SKM-1 treated with dmso at 0.1 percent for 144 hours (cell line): ENCODE results near the gene MMP1.
"Not testable (repeated sequence)": the region's sequence is repeated elsewhere in the genome, so short reads cannot be mapped to it uniquely, and the experiment has no call there.

Source experiments
- DNase-seq: peaks from one replicate; lab custom pipeline; 2025; ENCODE audit not compliant: unreplicated experiment; lab: John Stamatoyannopoulos, UW

The MMP1 gene

GRCh38 chr11:102761646-102762238 lies 36.2 kb downstream of the MMP1 start:
- DNase-seq, result no peak

DNA sequence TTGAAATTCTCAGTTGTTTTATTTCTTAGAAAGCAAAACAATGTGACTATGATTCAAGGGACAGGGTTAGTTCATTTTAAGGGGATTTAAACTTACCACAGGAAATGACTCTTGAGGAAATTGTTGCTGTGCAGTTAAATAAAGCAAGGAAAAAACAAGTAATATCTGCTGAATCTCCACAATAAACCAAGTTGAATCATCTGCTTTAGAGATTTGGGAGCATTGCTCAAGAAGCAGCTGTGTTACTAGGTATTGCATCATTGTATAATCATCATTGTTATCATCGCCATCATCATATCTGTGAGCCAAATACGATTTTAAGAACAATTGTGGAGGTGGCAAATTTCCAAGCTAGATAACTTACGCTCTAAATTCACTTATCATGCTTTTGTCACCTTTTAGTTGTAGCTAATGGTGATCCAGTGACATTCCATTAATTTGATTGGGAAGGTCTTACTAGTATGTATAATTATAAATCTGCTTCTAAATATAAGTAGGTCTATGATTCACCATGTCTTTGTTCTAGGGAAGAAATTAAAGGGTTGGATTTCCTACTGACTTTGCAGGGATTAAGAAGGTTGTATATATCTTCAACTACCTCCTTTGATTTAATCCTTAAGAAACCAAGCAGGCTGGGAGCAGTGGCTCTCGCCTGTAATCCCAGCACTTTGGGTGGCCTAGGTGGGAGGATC lies 37.5 kb downstream of the MMP1 start:
- no peak for DNase-seq

- DNase-seq, result peak; percentile 28
Measured at GRCh38 chr11:102757823-102758549, 40.0 kb downstream of the MMP1 start.

GRCh38 chr11:102753267-102753666 lies 44.7 kb downstream of the MMP1 start:
- no peak for DNase-seq

DNA sequence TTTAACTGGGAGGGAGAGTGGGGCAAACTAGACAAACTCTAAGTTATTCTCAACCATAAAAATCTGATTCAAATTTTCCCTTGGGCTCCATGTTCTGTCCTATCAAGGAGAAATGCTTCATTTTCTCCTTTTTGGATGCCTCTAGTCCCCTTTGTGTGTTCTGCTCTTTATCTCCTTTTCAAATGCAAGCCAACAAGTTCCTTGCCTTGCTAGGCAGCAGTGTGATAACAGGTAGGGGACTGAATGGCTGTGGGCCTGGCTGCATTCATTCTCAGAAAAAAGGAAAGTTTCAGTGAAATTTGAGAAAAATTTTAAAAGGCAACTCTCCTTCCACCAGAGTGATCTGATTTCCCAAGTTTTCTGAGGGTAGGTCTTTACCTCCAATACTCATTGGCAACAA lies 46.3 kb downstream of the MMP1 start:
- DNase-seq, result no peak

DNA sequence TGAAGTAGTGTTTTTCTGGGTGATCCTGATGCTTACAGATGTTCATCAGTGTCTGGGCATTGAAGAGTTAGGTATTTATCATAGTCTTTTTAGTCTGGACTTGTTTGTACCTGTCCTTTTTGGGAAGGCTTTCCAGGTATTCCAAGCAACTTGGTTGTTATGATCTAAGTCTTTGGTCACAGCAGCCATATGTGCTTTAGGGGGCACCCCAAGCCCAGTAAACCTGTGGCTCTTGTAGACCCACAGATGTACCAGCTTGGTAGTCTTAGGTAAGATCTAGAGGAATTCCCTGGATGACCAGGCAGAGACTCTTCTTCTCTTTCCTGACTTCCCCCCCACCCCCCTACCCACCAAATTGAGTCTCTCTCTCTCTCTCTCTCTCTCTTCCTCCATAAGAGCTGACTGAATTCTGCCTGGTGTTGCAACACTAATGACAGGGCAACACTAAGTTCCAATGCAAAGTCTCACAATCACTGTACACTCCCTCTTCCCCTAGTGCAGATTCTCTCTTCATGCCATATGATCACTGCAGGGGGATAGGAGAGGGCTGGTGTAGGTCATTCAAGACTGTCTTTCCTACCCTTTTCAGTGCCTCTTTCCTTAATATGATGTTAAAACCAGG lies 48.7 kb downstream of the MMP1 start:
- no peak for DNase-seq

DNA sequence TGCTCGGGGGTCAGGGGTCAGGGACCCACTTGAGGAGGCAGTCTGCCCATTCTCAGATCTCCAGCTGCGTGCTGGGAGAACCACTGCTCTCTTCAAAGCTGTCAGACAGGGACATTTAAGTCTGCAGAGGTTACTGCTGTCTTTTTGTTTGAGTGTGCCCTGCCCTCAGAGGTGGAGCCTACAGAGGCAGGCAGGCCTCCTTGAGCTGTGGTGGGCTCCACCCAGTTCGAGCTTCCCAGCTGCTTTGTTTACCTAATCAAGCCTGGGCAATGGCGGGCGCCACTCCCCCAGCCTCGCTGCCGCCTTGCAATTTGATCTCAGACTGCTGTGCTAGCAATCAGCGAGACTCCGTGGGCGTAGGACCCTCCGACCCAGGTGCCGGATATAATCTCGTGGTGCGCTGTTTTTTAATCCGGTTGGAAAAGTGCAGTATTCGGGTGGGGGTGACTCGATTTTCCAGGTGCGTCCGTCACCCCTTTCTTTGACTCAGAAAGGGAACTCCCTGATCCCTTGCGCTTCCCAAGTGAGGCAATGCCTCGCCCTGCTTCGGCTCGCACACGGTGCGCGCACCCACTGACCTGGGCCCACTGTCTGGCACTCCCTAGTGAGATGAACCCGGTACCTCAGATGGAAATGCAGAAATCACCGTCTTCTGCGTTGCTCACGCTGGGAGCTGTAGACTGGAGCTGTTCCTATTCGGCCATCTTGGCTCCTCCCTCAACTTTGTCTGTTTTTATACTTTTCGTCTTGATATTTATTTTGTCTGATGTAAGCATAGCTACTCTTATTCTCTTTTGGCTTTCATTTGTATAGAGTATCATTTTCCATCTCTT lies 51.0 kb downstream of the MMP1 start:
- not testable (repeated sequence) for DNase-seq
